Stimulated activated naive CD8-positive, alpha-beta T cell treated with anti-CD3 and anti-CD28 coated beads, Interleukin-15, Interleukin-2, amounts not matched to agents 100 ng/mL and 50 ng/mL, for 24 hours (primary cell): ENCODE data around the gene ADD3.

Experiments
- H3K27ac Mint-ChIP-seq: one replicate; pipeline ENCODE4 v1.8.0; 2021; ENCODE audit warnings: mild to moderate bottlenecking, mixed read lengths
- H3K27me3 Mint-ChIP-seq: one replicate; pipeline ENCODE4 v1.8.0; 2021; ENCODE audit warnings: mixed read lengths
- H3K36me3 Mint-ChIP-seq: one replicate; pipeline ENCODE4 v1.8.0; 2021; ENCODE audit warnings: low read depth, mixed read lengths
- H3K4me1 Mint-ChIP-seq: one replicate; pipeline ENCODE4 v1.8.0; 2021; ENCODE audit warnings: low read depth, mixed read lengths
- H3K4me3 Mint-ChIP-seq: one replicate; pipeline ENCODE4 v1.8.0; 2021; ENCODE audit warnings: mild to moderate bottlenecking, mixed read lengths
- H3K9me3 Mint-ChIP-seq: one replicate; pipeline ENCODE4 v1.8.0; 2021; ENCODE audit warnings: mixed read lengths

ADD3 gene

DNA sequence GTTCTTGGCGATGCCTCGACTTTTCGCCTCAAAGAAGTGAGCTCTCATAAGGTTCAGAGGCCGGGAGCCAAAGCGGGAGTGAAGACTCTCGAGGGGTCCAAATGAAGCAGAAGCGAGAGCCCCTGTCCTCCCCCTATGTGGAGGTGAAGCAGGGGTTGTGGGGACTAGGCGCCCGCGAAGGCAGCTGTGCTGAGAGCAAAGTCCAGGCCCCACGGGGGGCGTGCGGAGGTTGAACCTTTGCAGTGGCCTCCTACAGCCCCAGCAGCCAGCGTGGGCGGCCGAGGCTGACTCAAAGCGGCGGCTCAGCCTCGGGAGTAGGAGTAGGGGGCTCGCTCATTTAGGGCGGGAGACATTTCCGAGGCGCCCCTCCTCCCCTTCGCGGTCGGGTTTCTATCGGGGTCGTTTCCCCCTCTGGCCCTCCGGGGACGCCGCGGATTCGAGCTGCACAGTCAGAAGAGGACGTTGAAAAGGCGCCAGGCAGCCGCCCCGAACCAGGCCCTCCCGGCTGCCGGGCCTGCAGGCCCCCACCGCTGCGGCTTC lies 553 bp upstream of the ADD3 start:
- Mint-ChIP-seq H3K4me3 (no peak overlapping the region), H3K9me3 (no peaks in the 10 kb centered on the region), H3K36me3 (no peaks in the 10 kb centered on the region), H3K4me1 (peaks cover 46% of the 10 kb centered on the region), H3K27ac (no peak overlapping the region), H3K27me3 (no peaks in the 10 kb centered on the region)

DNA sequence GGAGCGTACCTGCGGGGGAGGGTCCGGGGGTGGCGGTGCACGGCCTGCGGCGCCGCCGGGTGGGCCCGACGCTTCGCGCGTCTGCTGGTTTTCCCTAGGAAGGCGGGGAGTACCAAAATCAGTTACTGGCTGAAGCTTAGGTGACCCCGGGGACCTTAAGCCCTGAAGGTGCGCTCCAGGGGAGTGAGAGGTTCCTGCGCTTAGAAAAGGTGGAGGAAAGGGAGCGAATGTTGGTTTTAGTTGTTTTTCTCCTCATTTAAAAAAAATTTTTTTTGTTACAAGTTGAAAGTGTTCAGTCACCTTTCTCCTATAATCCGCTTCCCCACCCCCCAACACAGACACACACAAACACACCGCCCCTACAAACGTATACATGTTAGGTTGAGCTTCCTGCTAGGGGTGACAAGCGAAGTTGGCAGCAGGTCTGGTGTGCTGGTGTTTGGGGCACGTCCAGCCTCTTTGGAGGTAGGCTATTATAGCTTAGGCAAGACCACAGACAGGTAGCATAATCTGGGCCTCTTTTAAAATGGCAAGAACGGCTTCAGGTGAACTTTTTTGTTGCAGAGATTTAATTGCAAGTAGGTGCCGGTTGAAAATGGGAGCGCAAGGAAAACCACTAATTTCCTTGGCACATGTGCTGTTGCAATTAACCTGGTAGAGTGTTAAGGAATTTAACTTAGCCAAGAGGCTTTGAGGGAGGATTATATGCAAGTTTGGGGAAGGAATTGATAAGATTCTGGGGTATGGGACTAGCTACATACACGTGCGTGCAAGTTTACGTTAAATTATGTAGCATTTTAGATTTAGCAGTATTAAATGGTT lies 945 bp downstream of the ADD3 start:
- Mint-ChIP-seq H3K4me1 (peaks cover 54% of the 10 kb centered on the region), H3K27ac (peak overlapping the region; percentile 60), H3K27me3 (no peaks in the 10 kb centered on the region), H3K36me3 (no peaks in the 10 kb centered on the region), H3K9me3 (no peaks in the 10 kb centered on the region), H3K4me3 (no peak overlapping the region)

DNA sequence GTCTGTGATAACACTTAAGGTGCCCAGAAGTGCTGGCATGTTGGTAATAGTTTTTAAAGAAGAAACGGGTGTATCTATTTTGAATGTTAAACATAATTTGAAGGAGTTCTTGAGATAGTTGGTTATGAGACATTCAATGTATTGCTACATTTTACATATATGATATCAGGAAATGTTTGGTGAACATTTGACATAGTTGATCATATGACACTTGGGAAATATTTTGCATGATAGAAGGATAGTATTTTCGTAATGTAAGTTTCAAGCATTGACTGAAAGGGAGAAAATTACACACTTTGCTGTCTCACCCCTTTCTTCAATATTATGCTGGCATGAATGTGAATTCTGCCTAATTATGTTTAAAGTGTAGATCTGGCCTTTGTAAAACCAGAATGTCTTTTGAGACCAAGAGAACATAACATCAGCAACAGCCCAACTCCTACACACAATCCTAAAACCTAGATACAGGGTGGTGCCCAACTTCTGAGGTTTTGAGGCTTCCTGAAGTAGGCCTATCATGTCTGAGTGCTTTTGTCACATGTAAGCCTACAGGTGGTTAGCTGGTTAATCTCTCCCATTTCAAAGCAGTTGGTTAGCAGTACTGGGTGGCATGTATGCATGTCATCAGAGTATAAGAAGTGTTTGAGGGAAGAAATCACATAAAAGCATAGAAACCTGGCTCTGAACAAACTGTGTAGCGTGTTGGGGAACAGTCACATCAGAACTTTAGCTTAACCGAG lies 2.1 kb downstream of the ADD3 start:
- Mint-ChIP-seq H3K27me3 (no peaks in the 10 kb centered on the region), H3K27ac (peak overlapping the region; percentile 75), H3K9me3 (no peaks in the 10 kb centered on the region), H3K36me3 (no peaks in the 10 kb centered on the region), H3K4me1 (peaks cover 62% of the 10 kb centered on the region), H3K4me3 (no peak overlapping the region)

DNA sequence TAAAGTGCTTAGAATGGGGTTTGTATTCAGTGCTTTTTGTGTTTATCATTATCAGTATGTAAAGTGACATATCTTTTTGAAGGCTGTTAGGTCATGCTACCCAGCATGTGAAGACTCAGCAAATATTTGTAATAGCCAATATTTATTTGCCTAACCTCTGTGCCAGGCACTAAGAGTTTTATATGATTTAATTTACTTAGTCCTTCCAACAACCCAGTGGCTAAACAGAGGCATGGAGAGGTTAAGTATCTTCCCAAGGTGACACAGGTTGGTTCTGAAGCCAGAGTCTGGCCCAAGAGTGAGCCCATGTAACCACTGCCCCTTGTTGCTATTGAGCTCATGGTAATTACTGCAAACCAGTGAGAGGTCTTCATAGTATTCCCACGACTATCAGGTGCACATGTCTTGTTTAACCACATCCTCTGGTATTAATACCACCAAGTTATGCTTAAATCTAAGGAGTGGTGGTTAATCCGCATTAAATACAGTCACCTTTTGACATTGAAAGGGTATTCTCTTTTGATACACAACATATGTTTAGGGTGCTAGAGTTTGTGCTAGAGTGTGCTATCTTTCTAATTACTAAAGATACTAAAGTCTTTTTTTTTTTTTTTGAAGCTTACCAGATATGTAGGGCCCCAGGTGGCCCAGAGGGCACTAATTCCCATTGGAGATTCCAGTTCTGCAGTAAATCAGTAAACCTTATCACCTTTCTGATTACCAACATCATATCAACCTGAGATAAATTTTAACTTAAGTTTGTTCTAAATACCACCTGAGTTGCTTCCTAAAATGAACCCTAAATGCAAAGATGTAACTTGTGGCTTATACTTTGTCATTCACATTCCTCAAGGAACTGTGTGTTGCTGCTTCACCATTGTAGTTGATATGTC lies 2.9 kb downstream of the ADD3 start:
- H3K4me3 Mint-ChIP-seq: no peak overlapping the region

DNA sequence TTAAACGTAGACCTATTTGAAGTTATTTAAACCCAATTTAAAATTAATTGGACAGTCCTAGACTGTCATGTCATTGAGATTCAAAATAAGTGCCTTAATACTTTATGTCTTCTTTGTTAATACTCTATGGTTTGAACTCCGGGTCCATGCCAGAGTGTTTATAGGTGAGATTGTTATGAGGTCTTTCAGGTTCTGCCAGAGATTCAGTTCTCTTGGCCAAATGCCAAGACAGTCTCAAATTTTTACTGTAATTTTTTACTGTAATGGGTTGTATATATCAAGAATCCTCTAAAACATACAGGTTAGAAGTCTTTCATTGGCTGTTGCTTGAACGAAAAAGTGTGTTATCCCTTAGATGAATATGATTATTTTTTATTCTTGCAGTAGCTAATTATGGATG lies 3.9 kb downstream of the ADD3 start:
- H3K36me3 Mint-ChIP-seq: no peaks in the 10 kb centered on the region
- peaks cover 78% of the 10 kb centered on the region for H3K4me1 Mint-ChIP-seq
- H3K27ac Mint-ChIP-seq: no peak overlapping the region
- no peaks in the 10 kb centered on the region for H3K9me3 Mint-ChIP-seq
- H3K27me3 Mint-ChIP-seq: no peaks in the 10 kb centered on the region
- no peak overlapping the region for H3K4me3 Mint-ChIP-seq

More for the DNA sequence above, 2.9 kb downstream of the ADD3 start:
- H3K4me1 Mint-ChIP-seq: peaks cover 68% of the 10 kb centered on the region
- H3K27ac Mint-ChIP-seq: peak overlapping the region; percentile 75
- H3K9me3 Mint-ChIP-seq: no peaks in the 10 kb centered on the region
- H3K27me3 Mint-ChIP-seq: no peaks in the 10 kb centered on the region
- H3K36me3 Mint-ChIP-seq: no peaks in the 10 kb centered on the region

DNA sequence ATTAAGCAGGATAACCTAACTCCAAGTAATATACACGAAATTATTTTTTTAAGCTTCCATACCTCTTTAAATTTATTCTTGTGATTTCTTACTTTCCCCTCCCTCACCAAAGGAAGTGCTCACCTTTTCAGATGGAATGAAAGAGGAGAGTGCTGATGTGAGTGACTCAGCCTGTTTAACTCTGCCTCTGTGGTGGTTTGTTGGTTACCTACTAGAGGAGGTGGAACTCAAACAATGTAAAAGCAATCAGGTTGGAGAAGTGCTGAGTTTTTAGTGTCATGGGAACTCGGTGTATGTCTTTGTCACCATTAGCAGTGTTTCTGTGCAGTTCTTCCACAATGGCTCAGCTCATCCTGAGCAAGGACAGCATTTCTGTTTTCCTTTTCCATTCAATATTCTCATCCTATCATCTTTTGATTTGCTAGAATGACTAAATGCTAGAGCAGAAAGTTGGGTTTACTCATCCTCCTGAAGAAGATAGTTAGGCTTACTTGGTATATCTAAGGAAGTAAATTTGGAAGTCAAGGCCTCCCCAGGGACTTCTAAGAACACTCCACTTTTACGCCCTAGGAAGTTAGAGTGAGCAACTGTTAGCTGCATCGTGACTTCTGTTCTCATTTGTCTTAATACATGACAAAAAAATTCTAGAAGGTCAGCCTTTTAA lies 6.0 kb downstream of the ADD3 start:
- Mint-ChIP-seq H3K27ac (peak overlapping the region; percentile 71), H3K4me1 (peaks cover 94% of the 10 kb centered on the region), H3K27me3 (no peaks in the 10 kb centered on the region), H3K9me3 (no peaks in the 10 kb centered on the region), H3K4me3 (peak overlapping the region; percentile 5), H3K36me3 (no peaks in the 10 kb centered on the region)

DNA sequence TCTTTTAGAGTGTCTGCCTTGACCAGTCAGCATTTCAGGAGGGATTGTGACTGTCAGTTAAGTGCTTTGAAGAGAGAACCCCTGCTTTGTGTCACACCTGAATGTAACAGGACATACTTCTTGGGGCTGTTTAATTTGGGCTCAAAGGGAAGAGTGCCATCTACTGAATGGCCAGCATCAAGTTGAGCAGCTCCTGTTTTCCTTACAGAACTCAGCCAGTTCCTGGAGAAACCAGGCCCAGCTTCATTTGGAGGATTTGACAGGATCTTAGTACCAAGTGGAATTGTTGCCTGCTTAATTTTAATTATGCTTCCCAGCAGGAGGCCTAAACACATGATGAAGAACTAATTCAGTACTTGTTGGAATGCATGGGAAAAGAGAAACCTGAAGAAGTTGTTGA lies 8.3 kb downstream of the ADD3 start:
- Mint-ChIP-seq H3K27me3 (no peaks in the 10 kb centered on the region), H3K27ac (no peak overlapping the region), H3K4me3 (no peak overlapping the region), H3K9me3 (no peaks in the 10 kb centered on the region), H3K4me1 (peaks cover 86% of the 10 kb centered on the region), H3K36me3 (no peaks in the 10 kb centered on the region)

DNA sequence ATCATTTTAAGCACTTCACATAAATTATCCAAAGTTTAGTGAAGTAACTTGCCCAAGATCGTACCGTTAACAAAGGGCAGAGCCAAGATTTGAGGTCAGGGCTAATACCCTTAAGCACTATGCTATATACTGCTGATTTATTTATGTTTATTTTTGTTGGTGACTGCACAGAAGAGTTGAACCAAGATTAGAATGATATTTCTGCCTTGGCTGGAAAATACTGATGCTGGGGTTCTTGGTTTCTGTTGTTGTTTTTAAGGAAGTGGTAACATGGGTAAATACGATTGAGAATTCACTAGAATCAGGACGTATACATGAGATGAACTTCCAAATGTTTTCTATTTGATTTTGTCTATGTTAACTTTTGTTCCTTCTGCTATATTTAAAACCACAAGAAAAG lies 9.3 kb downstream of the ADD3 start:
- H3K4me3 Mint-ChIP-seq: peak overlapping the region; percentile 38
- peaks cover 85% of the 10 kb centered on the region for H3K4me1 Mint-ChIP-seq
- no peaks in the 10 kb centered on the region for H3K9me3 Mint-ChIP-seq
- H3K27me3 Mint-ChIP-seq: no peaks in the 10 kb centered on the region
- H3K36me3 Mint-ChIP-seq: no peaks in the 10 kb centered on the region
- H3K27ac Mint-ChIP-seq: peak overlapping the region; percentile 18

DNA sequence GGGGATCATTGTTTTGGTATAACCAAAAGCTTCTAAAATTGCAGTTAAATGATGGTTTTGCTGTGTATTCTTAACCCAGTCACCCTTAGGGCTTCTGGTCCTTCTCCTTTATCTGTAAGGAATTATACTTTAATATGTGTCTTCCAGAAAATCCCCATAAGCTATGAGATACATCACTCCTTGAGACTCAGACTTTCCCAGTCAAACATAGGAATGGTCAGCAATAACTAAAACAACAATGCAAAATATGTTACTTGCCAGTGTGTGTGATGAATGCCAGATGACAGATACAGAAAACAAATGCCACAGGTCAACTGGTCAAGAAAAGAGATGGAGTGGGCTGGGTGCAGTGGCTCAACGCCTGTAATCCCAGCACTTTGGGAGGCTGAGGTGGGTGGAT lies 10.1 kb downstream of the ADD3 start:
- Mint-ChIP-seq H3K9me3 (no peaks in the 10 kb centered on the region), H3K4me3 (no peak overlapping the region), H3K36me3 (no peaks in the 10 kb centered on the region), H3K27ac (no peak overlapping the region), H3K4me1 (peaks cover 83% of the 10 kb centered on the region), H3K27me3 (no peaks in the 10 kb centered on the region)

DNA sequence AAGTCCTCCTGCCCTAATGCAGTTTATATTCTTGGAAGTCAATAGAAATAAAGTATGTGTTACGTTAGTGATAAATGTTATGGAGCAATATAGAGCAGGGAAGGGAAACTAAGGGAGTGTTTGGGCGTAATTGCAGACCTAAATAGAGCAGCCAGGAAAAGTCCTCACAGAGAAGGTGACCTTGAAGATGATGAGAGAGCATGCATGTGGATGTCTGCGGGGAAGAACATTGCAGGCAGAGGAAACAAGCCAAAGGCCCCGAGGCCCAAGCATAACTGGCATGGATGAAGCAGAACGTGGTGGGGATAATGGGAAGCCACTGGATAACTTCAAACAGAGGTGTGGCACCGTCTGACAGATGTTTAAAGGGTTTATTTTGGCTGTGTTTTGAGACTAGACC lies 12.5 kb downstream of the ADD3 start:
- H3K4me1 Mint-ChIP-seq: peaks cover 77% of the 10 kb centered on the region
- H3K36me3 Mint-ChIP-seq: no peaks in the 10 kb centered on the region
- H3K27ac Mint-ChIP-seq: no peak overlapping the region
- H3K4me3 Mint-ChIP-seq: no peak overlapping the region
- H3K9me3 Mint-ChIP-seq: no peaks in the 10 kb centered on the region
- no peaks in the 10 kb centered on the region for H3K27me3 Mint-ChIP-seq

DNA sequence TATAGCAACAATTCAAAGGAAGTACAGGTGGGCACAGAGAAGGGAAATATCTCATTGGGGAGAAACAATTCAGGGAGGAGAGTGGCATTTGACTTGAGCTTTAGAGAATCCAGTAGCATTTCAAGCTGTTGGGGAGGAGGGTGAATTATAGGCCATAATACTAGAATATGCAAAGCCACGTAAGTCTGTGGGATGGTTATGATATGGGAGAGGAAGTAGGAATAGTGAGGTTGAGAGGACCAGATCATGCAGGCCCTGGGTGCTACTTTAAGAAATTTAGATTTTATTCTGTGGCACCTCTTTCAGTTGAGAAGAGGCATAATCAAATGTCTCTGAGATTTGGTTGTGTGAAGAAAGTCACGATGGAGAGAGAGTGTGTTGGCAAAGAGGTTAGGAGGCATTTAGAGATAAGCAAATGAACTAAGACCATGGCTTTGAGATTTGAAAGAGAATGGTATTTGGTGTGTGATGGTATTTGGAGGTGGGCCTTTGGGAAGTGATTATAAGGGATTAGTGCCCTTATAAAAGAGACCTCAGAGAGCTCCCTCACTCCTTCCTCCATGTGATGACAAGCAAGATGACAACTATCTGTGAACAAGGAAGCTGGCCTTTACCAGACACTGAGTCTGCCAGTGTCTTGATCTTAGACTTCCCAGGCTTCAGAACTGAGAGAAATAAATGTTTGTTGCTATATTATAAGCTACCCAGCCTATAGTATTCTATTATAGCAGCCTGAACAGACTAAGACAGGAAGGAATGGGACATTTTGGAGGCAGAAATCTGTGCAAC lies 15.1 kb downstream of the ADD3 start:
- Mint-ChIP-seq H3K4me1 (peaks cover 74% of the 10 kb centered on the region), H3K4me3 (no peak overlapping the region), H3K9me3 (no peaks in the 10 kb centered on the region), H3K27ac (peak overlapping the region; percentile 37), H3K27me3 (no peaks in the 10 kb centered on the region), H3K36me3 (no peaks in the 10 kb centered on the region)

DNA sequence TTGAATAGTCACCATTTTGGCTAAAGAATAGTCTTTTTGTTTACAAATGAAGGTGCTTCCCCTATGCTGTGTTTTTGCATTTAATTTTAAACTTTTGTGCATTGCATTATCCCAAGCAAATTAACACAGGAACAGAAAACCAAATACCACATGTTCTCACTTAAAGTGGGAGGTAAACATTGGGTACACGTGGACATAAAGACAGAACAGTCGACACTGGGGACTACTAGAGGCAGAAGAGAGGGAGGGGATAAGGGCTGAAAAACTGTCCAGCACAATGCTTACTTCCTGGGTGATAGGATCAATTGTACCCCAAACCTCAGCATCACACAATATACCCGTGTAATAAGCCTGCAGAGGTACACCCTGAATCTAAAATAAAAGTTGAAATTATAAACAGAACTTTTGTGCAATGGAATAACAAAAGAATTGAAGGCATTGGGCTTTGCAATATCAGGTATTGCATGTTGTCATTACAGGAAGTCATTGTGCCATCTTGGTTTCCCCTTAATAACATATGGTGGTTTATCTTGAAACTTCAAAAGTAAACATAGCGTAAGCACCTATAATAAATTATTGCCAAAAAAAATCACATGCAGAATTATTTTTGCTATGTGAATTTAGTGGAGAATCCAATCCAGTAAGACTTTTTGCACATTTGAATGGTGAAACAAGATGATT lies 16.1 kb downstream of the ADD3 start:
- H3K4me1 Mint-ChIP-seq: peaks cover 67% of the 10 kb centered on the region

DNA sequence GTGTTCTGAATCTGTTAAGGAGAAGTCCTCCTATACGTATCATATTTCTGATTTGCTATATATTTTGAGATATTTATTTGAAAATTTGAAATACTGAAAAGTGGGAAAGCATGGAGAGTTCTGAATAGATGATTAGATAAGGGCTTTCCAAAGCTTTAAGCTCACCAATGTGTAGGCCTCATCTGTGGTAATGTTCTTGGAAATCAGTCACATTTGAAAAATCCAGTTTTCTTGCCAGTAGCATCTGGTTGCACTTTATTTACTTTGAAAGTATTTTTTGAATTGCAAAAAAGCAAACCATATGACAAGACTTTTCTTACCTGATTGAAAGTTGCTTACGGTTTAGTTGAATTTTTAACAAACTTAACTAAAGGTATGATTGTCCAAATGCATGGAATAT lies 21.7 kb downstream of the ADD3 start:
- Mint-ChIP-seq H3K4me3 (no peak overlapping the region), H3K27ac (no peak overlapping the region), H3K4me1 (peaks cover 62% of the 10 kb centered on the region), H3K27me3 (no peaks in the 10 kb centered on the region), H3K9me3 (no peaks in the 10 kb centered on the region), H3K36me3 (no peaks in the 10 kb centered on the region)

More for the DNA sequence above, 16.1 kb downstream of the ADD3 start:
- no peaks in the 10 kb centered on the region for H3K9me3 Mint-ChIP-seq
- H3K36me3 Mint-ChIP-seq: no peaks in the 10 kb centered on the region
- H3K27ac Mint-ChIP-seq: no peak overlapping the region
- no peaks in the 10 kb centered on the region for H3K27me3 Mint-ChIP-seq
- H3K4me3 Mint-ChIP-seq: no peak overlapping the region
